NOMO-1 treated with dmso at 0.1 percent for 144 hours (cell line): ENCODE measurements around the gene MRC1.

Source experiments
- DNase-seq: peaks from one replicate; lab custom pipeline; 2025; ENCODE audit not compliant: unreplicated experiment; lab: John Stamatoyannopoulos, UW

MRC1 gene

GRCh38 chr10:17808971-17809841, at the start of gene MRC1:
Gene MRC1, plus strand, starts transcription at chr10:17809348. Its CDS starts 118 bp downstream, at chr10:17809466.
- no peak for DNase-seq

GRCh38 chr10:17764142-17764541, 45.0 kb upstream of the MRC1 start:
- DNase-seq = no peak

- DNase-seq = no peak
Measured at GRCh38 chr10:17765602-17766001, 43.5 kb upstream of the MRC1 start.

- DNase-seq = no peak
Measured at GRCh38 chr10:17766731-17767130, 42.4 kb upstream of the MRC1 start.

- DNase-seq = no peak
Measured at GRCh38 chr10:17768496-17768895, 40.7 kb upstream of the MRC1 start.

GRCh38 chr10:17768957-17769356, 40.2 kb upstream of the MRC1 start:
- DNase-seq = no peak

GRCh38 chr10:17771017-17771416, 38.1 kb upstream of the MRC1 start:
- DNase-seq = peak; percentile 72

GRCh38 chr10:17779784-17780183, 29.4 kb upstream of the MRC1 start:
- DNase-seq = no peak

GRCh38 chr10:17780727-17781126, 28.4 kb upstream of the MRC1 start:
- no peak for DNase-seq

- DNase-seq = no peak
Measured at GRCh38 chr10:17781856-17782255, 27.3 kb upstream of the MRC1 start.

GRCh38 chr10:17782921-17783665, 26.1 kb upstream of the MRC1 start:
- DNase-seq = no peak

GRCh38 chr10:17783751-17784150, 25.4 kb upstream of the MRC1 start:
- no peak for DNase-seq

- DNase-seq = no peak
Measured at GRCh38 chr10:17784688-17785087, 24.5 kb upstream of the MRC1 start.

GRCh38 chr10:17785276-17785930, 23.7 kb upstream of the MRC1 start:
- DNase-seq = no peak

GRCh38 chr10:17787087-17787961, 21.8 kb upstream of the MRC1 start:
- no peak for DNase-seq

GRCh38 chr10:17788646-17789045, 20.5 kb upstream of the MRC1 start:
- DNase-seq = no peak

- DNase-seq = no peak
Measured at GRCh38 chr10:17789396-17789795, 19.8 kb upstream of the MRC1 start.

- DNase-seq = no peak
Measured at GRCh38 chr10:17790651-17791050, 18.5 kb upstream of the MRC1 start.

- DNase-seq = no peak
Measured at GRCh38 chr10:17792991-17793390, 16.2 kb upstream of the MRC1 start.

- DNase-seq = no peak
Measured at GRCh38 chr10:17793823-17794644, 15.1 kb upstream of the MRC1 start.
